ENCODE data around the gene PAX8.

DNA sequence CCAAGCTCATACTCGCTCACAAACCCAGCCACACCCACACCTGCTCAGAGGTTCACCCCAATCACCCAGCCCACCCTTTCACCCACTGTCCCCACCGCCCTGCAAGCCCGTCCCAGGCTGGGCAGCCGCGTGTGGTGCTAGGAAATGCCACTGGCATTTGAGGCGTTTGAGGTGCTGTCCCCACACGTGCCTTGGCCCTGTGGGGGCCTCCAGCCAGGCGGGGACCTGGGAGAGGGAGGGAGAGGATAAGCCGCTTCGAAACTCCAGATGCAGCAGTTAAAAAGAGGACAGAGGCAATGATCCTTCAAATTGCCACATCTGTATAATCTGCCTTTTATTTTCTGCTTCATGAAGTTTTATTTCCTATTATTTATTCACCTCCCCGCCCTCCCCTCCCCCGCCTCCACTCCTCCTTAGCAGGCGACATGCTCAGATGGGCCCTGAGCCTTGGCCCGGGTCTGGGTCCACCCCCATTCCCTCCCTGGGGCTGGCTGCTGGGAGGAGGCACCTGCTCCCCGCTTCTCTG lies 69.0 kb downstream of the PAX8 start:
- TF ChIP-seq, protein P1, sequence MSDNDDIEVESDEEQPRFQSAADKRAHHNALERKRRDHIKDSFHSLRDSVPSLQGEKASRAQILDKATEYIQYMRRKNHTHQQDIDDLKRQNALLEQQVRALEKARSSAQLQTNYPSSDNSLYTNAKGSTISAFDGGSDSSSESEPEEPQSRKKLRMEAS (IDR thresholded peaks at IDR 0.05), result no peak
- TF ChIP-seq, protein P2, sequence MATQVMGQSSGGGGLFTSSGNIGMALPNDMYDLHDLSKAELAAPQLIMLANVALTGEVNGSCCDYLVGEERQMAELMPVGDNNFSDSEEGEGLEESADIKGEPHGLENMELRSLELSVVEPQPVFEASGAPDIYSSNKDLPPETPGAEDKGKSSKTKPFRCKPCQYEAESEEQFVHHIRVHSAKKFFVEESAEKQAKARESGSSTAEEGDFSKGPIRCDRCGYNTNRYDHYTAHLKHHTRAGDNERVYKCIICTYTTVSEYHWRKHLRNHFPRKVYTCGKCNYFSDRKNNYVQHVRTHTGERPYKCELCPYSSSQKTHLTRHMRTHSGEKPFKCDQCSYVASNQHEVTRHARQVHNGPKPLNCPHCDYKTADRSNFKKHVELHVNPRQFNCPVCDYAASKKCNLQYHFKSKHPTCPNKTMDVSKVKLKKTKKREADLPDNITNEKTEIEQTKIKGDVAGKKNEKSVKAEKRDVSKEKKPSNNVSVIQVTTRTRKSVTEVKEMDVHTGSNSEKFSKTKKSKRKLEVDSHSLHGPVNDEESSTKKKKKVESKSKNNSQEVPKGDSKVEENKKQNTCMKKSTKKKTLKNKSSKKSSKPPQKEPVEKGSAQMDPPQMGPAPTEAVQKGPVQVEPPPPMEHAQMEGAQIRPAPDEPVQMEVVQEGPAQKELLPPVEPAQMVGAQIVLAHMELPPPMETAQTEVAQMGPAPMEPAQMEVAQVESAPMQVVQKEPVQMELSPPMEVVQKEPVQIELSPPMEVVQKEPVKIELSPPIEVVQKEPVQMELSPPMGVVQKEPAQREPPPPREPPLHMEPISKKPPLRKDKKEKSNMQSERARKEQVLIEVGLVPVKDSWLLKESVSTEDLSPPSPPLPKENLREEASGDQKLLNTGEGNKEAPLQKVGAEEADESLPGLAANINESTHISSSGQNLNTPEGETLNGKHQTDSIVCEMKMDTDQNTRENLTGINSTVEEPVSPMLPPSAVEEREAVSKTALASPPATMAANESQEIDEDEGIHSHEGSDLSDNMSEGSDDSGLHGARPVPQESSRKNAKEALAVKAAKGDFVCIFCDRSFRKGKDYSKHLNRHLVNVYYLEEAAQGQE (IDR thresholded peaks at IDR 0.05; ENCODE audit: low read depth), result no peak
- TF ChIP-seq EP300 (IDR thresholded peaks at IDR 0.05; ENCODE audit: borderline replicate concordance) (no peak), TEAD4 (IDR thresholded peaks at IDR 0.05) (no peak), TCF12 (IDR thresholded peaks at IDR 0.05; ENCODE audit: low read depth) (no peak), RAD21 (IDR thresholded peaks at IDR 0.05; ENCODE audit: low read depth) (no peak), NFIC (IDR thresholded peaks at IDR 0.05) (no peak), CEBPB (IDR thresholded peaks at IDR 0.05) (no peak), TAF1 (IDR thresholded peaks at IDR 0.05; ENCODE audit: low read depth) (no peak), CREB1 (IDR thresholded peaks at IDR 0.05; ENCODE audit: low read depth) (no peak), YY1 (IDR thresholded peaks at IDR 0.05; ENCODE audit: low read depth) (no peak), ZBTB7A (IDR thresholded peaks at IDR 0.05; ENCODE audit: low read depth) (no peak), EGR1 (IDR thresholded peaks at IDR 0.05) (no peak)
- TF ChIP-seq, protein P3, sequence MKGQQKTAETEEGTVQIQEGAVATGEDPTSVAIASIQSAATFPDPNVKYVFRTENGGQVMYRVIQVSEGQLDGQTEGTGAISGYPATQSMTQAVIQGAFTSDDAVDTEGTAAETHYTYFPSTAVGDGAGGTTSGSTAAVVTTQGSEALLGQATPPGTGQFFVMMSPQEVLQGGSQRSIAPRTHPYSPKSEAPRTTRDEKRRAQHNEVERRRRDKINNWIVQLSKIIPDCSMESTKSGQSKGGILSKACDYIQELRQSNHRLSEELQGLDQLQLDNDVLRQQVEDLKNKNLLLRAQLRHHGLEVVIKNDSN (IDR thresholded peaks at IDR 0.05), result no peak
